Measurements from ENCODE around the gene LRBA.

DNA sequence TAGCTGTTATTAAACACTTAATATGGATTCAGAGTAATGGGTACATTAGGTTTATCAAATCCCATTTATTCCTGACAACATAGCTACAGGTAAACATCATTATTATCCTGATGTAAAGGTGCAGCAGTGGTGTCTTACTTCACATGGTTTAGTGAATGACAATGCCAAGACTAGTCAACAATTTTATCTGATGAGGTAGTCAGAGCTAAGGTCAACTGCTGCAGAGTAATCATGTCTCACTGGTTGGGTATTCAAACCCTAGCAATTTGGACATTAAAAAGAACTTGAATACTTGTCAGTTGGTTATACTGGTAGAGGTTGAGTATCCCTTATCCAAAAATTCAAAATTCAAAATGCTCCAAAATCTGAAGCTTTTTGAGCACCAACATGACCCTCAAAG is 315.5 kb downstream of the LRBA start:
- no peak for TF ChIP-seq ZNF121 (CRISPR knock-in tag; conservative IDR thresholded peaks at IDR 0.05)
- TF ChIP-seq NR3C1 (CRISPR knock-in tag; IDR thresholded peaks at IDR 0.05) = no peak
- TF ChIP-seq, protein P1, sequence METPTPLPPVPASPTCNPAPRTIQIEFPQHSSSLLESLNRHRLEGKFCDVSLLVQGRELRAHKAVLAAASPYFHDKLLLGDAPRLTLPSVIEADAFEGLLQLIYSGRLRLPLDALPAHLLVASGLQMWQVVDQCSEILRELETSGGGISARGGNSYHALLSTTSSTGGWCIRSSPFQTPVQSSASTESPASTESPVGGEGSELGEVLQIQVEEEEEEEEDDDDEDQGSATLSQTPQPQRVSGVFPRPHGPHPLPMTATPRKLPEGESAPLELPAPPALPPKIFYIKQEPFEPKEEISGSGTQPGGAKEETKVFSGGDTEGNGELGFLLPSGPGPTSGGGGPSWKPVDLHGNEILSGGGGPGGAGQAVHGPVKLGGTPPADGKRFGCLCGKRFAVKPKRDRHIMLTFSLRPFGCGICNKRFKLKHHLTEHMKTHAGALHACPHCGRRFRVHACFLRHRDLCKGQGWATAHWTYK (CRISPR knock-in tag; IDR thresholded peaks at IDR 0.05) = no peak
- TF ChIP-seq POLR2A (conservative IDR thresholded peaks at IDR 0.05) = no peak
- TF ChIP-seq SPI1 (IDR thresholded peaks at IDR 0.05; ENCODE audit: borderline replicate concordance, low read depth, low read length) = no peak
- no peak for TF ChIP-seq BDP1 (IDR thresholded peaks at IDR 0.05; ENCODE audit: insufficient read depth, insufficient read length)
- TF ChIP-seq JUNB (CRISPR knock-in tag; conservative IDR thresholded peaks at IDR 0.05) = no peak
- no peak for TF ChIP-seq GABPA (tag; conservative IDR thresholded peaks at IDR 0.05; ENCODE audit: low read depth)

All from K562 (cell line).